Progenitor cell of endocrine pancreas (in vitro differentiated cells): ENCODE data around the gene PRMT9. TPM values are rescaled to one million over a fixed set of nuclear protein-coding genes. Genes with fewer than 3 reads are reported as not detected.

Experiments
- DNase-seq: peaks from one replicate; pipeline ENCODE4 v3.0.0; 2021; ENCODE audit warnings: low spot score; ENCODE audit not compliant: unreplicated experiment
- H3K27ac Mint-ChIP-seq: 2 replicates; pipeline ENCODE4 v1.8.0; 2021; ENCODE audit warnings: mild to moderate bottlenecking, moderate library complexity, mixed read lengths
- H3K27me3 Mint-ChIP-seq: 2 replicates; pipeline ENCODE4 v1.8.0; 2021; ENCODE audit warnings: mixed read lengths
- H3K36me3 Mint-ChIP-seq: 2 replicates; pipeline ENCODE4 v1.8.0; 2022; ENCODE audit warnings: mixed read lengths; ENCODE audit not compliant: insufficient read depth
- H3K4me1 Mint-ChIP-seq: 2 replicates; pipeline ENCODE4 v1.8.0; 2021; ENCODE audit warnings: low read depth, mixed read lengths
- H3K4me3 Mint-ChIP-seq: 2 replicates; pipeline ENCODE4 v1.8.0; 2021; ENCODE audit warnings: low read depth, mild to moderate bottlenecking, moderate library complexity, mixed read lengths
- H3K9me3 Mint-ChIP-seq: 2 replicates; pipeline ENCODE4 v1.8.0; 2021; ENCODE audit warnings: low read depth, mixed read lengths
- CTCF ChIP-seq: fragments of 200-600 bp; sonication (generic); IDR thresholded peaks from one replicate; pipeline ENCODE4 v1.5.0; 2021; ENCODE audit warnings: antibody characterized with exemption, mild to moderate bottlenecking; ENCODE audit not compliant: unreplicated experiment
- total RNA-seq: library from RNA; stranded (reverse); gene quantifications from 2 replicates; pipeline ENCODE4 v1.2.1, GENCODE V29; 2021

Gene PRMT9
- total RNA-seq, 1 donor from 2014 or later, result 13.0 TPM

DNA sequence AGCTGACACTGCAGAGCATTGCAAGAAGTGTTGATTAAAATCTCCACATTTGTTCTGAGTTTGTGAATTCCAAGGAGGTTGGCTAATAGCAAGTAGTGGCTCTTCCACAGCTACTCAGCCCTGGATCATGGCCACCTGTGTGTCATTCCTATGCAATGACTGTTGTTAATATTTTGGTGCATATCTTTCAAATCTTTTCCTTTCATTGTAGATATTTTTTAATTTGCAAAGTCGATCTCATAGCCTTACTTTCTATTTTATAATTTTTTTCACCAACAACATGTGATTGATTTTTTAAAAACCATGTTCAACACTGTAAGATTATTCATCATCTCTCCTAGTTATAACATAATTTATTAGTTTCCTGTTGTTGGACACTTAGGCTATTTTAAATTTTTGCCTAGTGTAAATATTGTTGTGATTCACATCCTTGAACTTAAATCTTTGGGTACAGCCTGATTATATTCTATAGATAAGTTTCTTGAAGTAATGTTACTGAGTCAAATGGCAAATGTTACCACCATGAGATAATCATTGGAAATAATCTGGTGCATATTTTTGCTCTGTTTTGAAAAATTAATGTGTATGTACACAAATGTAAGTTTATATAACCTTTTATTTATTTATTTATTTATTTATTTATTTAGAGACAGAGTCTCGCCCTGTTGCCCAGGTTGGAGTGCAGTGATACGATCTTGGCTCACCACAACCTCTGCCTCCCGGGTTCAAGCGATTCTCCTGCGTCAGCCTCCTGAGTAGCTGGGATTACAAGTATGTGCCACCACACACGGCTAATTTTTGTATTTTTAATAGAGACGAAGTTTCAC lies 30.8 kb upstream of the PRMT9 start:
- H3K27me3 Mint-ChIP-seq, result peaks cover 7% of the 10 kb centered on the region
- DNase-seq, result no peak
- H3K27ac Mint-ChIP-seq, result no peak overlapping the region
- peaks cover 6% of the 10 kb centered on the region for H3K4me1 Mint-ChIP-seq
- TF ChIP-seq CTCF, result no peak
- no peaks in the 10 kb centered on the region for H3K36me3 Mint-ChIP-seq
- no peak overlapping the region for H3K4me3 Mint-ChIP-seq
- H3K9me3 Mint-ChIP-seq, result no peaks in the 10 kb centered on the region

- no peaks in the 10 kb centered on the region for H3K36me3 Mint-ChIP-seq
- H3K27ac Mint-ChIP-seq, result no peak overlapping the region
- peaks cover 3% of the 10 kb centered on the region for H3K27me3 Mint-ChIP-seq
- TF ChIP-seq CTCF, result no peak
- DNase-seq, result no peak
- no peaks in the 10 kb centered on the region for H3K9me3 Mint-ChIP-seq
- peaks cover 2% of the 10 kb centered on the region for H3K4me1 Mint-ChIP-seq
- H3K4me3 Mint-ChIP-seq, result no peak overlapping the region
Measured at GRCh38 chr4:147709999-147710398, 26.0 kb upstream of the PRMT9 start.

DNA sequence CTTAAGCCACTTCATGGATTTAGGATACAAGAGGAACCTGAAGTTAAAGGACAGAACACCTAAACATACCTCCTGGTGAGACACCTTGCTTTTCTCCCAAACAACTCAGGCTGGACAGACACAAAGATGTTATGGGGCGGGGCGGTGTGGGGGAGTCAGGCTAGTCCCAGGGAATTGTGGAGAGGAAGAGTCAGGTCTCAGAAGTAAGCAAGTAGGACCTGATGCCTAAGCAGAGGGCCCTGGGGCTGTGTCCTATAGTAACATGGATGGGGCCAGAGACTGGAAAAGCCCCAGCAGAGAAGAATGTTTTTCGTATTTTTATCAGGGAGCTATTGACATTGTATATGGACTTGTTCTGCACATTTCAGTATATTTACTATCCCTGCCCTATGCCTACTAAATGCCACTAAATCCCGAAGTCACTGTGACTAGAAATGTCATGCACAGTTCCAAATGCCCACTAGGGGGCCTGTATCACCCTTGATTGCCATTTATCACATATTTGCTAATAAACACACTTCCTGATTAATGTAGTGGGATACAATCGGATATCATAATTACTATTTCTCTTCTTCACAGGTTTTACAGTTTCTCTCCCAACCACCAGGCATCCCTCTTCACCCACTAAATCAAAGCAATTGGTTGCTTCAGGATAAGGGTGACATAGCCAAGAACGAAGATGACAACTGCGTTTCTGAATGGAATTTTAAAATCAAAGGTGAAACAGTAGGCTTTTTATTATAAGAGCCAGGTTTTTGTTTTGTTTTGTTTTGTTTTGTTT lies 24.1 kb upstream of the PRMT9 start:
- no peak for DNase-seq
- no peak overlapping the region for H3K27ac Mint-ChIP-seq
- H3K9me3 Mint-ChIP-seq, result no peaks in the 10 kb centered on the region
- peak; percentile 92 for TF ChIP-seq CTCF
- H3K36me3 Mint-ChIP-seq, result no peaks in the 10 kb centered on the region
- peaks cover under 1% of the 10 kb centered on the region for H3K27me3 Mint-ChIP-seq
- H3K4me3 Mint-ChIP-seq, result no peak overlapping the region
- H3K4me1 Mint-ChIP-seq, result no peaks in the 10 kb centered on the region

- Mint-ChIP-seq H3K27me3 (no peaks in the 10 kb centered on the region), H3K4me3 (no peak overlapping the region), H3K9me3 (peaks cover 3% of the 10 kb centered on the region), H3K4me1 (no peaks in the 10 kb centered on the region), H3K36me3 (no peaks in the 10 kb centered on the region), H3K27ac (no peak overlapping the region)
- DNase-seq, result no peak
- TF ChIP-seq CTCF, result no peak
Measured at GRCh38 chr4:147704846-147705245, 20.9 kb upstream of the PRMT9 start.

GRCh38 chr4:147696866-147697265 lies 12.9 kb upstream of the PRMT9 start:
- no peaks in the 10 kb centered on the region for H3K4me1 Mint-ChIP-seq
- no peak for TF ChIP-seq CTCF
- no peak overlapping the region for H3K4me3 Mint-ChIP-seq
- DNase-seq, result no peak
- H3K9me3 Mint-ChIP-seq, result peaks cover 3% of the 10 kb centered on the region
- no peaks in the 10 kb centered on the region for H3K36me3 Mint-ChIP-seq
- H3K27me3 Mint-ChIP-seq, result no peaks in the 10 kb centered on the region
- no peak overlapping the region for H3K27ac Mint-ChIP-seq
